Embryonic facial prominence (tissue), 1 donor: ENCODE measurements around the gene ITPKB.
"Not testable (repeated sequence)": the region's sequence is repeated elsewhere in the genome, so short reads cannot be mapped to it uniquely, and the experiment has no call there.

Experiments
- DNase-seq: peaks from one replicate; pipeline ENCODE4 v3.0.0-alpha.2; 2016; ENCODE audit errors: extremely low spot score

The ITPKB gene

DNA sequence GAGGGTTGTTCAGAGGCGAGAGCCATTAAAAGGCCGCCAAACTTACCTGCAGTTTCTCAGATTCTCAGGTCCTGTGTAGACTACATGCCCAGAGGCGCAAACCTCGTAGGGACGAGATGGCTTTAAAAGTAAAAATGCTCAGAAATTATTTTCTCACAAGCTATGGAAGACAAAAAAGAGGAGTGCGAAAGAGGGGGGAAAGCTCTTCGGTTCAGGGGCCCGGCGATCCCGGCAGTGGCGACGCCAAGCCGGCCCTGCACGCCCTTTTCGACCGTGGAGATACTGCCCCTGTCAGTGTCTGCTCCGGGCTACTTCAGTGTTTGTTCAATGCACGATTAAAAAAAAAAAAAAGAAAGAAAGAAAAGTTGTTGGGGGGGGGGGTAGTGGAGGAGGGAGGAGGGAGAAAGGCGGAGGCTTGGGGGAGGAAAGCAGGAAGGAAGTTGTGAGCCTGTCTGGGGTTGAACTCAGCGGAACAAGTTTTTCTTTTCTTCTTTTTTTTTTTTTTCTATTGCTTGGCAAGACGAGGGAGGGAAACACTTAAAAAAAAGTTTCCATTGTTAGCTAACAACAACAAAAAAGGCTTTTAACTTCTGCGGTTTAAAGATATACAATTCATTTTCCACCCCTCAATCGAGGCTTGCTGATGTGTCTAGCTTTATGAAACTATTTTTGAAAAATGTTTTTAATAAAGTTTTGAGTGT is at the start of gene ITPKB:
Gene ITPKB (minus strand): TSS at position 288 of the 701 bp plus-strand sequence. CDS start 1,824 bp downstream, outside the sequence.
- peak; percentile 76 for DNase-seq

DNA sequence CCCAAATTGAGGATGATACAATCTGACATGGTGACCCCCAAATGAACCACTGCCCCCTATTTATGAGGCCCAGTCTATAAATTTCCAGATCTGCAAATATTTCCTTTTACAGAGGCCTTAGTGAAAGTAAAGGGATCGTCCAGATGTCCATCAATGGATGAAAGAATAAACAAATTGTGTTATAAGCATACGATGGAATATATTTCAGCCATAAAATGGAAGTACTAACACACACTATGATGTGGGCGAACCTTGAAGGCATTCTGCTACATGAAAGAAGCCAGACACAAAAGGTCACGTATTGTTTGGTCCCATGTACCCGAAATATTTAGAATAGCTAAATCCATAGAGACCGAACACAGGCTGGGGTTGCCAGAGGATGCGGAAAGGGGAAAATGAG is 48.6 kb upstream of the ITPKB start:
- DNase-seq = no peak

DNA sequence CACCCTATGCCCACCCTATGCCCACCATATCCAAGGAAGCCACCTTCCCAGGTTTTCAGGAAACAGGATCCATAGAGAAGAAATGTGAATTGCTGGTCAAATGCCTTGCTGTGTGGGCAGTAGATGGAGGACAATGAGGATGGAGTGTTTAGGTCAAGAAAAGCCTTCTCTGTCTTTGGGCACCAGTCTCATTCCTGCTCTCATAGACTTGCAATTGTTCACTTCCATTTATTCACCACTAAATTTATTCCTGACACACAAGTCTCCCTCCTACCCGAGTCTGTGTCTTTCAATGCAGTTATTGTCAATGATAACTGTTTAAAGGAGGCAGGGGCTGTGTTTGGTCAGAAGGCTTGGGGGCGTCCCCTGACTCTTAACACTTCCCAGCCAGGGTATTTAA is 48.0 kb upstream of the ITPKB start:
- DNase-seq = no peak

DNA sequence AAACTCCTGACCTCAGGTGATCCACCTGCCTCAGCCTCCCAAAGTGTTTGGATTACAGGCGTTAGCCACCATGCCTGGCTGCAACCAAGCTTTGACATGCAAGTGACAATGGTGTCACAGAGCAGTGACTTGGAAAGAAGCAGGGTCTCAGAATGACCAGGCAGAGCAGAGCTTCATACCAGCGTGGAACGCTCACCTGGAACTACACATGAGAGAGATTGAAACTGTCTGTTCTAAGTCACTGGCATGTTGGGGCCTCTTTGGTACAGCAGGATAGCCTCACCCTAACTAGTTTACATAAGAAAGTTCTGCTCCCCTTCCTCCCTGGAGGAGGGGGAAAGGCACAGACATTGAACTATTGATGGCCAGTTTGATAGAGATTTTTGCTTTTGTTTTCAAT is 47.5 kb upstream of the ITPKB start:
- no peak for DNase-seq

DNA sequence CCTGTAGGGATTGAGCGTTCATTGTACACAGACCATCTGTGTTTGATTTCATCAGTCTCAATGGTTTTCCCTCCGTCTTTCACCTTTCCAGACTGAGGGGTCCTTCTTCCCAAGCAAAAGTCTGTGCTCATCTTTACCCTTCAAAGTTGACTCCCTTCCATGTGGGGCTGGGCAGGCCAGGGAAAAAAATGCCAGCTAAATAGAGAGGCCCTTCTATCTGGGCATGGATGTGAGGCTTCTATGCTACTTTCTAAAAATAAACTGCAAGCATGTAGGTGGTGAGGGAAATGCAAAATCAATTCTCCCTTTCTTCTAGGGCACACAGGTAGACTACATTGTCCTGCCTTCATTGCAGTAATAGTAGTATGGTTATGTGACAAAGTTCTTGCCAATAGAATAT is 46.7 kb upstream of the ITPKB start:
- DNase-seq = no peak

DNA sequence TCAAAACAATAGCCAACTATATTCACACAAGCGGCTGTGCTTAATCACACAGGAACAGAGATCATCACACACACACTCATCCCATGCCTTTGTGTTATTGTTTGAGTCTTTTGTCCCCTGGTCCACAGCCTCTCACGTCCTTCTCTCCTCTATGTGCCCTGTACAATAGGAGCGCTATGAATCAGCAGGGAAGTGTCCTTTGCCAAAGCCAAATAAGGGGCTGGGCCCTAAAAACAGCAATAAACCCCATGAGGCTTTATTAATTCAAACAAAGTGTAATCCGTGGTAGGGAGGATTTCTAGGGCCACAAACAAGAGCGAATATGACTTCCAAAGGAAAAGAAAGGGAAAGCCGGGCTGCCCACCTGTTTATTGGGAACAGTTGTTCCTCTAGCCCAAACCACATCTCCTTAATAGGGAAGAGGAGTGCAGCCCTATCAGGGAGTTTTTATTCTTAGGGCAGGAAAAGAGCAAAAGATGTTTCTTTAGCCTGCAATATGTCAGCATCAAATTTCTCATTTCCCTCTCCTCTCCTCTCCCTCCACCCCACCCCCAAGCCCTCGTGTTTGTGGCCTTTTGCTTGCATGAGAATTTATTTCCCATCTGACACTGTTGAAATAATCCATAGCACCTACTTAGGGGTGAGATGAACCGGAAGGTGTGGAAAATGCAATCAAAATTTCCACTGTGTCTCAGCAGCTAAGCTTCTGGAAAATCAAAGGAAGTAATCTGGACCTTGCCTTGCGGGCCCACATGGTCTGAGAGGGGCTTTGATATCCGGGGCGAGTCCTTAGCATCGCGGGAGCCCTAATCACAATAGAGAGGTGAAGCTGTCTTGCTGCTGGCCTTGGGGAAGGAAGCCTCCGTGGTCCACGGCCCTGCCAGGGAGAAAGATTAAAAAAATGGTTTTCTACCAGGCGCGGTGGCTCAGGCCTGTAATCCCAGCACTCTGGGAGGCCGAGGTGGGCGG is 45.3 kb upstream of the ITPKB start:
- no peak for DNase-seq

DNA sequence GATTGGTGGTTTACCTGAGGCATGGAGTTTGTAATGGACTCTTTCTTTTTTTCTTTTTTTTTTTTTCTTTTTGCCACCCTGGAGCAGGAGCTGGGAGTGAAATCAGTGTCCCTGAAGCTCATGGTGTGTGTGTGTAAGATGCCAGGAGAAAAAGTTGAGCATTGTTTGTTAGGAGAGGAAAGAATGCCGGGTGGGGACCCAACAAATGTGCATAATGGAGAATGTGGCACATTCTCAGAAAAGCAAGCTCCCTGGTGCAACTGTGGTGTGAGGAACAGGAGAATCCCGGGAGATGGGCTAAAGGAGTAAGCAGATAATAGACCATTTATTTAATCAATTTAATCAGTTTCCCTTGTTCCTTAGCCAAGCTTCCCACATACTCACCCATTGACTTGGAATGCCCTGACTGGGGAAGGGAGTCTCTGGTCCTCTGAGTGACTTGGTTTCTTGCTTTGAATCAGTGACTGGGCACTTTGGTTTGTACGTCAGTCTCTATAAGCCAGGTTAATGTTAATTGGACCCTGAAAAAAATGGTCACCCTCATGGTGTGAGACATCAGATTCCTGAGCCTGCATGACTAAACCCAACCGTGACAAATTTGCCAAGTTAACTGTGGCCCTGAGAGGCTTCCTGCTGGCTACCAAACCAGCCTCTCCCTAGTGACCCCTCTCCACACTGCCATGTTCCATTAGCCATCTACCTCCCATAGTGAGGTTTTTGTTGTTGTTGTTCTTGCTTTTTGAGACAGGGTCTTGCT is 43.9 kb upstream of the ITPKB start:
- DNase-seq = no peak

DNA sequence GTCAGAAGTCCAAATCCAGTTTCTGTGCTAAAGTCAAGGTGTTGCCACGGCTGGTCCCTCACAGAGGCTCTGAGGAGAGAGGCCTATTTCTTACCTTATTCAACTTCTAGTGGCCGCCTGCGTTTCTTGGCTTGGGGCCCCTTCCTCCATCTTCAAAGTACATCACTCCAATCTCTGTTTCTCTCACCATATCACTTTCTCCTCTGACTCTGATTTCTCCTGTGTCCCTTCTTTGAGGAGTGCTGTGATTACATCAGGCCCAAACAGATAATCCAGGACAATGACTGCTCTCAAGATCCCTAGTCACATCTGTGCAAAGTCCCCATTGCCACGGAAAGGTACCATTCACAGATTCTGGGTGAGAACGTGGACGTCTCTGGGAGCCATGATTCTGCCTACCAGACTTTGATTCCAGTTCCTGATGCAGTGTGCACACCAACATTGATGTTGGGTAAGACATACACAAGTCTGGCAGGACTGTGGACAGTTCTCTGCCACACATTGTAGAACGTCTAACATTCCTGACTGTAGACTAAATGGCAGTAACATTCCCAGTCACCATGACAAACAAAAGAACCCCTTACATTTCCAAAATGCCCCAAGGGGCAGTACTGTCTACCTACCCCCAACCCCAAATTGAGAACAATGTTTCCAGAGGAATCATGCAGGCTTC is 43.0 kb upstream of the ITPKB start:
- DNase-seq = no peak

DNA sequence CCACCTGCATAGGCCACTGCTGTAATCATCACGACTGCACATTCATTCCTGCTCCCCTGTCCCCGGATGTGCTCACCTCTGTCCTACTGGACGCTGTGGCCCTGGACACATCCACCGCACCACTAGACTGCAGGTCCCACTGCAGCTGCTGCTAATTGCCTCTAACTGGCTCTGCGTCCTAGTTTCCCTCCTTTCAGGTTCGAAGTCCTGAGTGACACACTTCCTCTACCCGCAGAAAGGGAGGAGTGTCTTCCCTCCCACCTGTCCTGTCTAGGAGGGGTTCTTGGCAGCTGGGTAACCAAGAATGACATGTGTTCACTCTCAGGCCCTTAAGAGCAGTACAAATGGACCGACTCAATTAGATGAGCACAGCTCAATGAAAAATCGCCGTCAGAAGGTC is 40.5 kb upstream of the ITPKB start:
- DNase-seq = no peak

DNA sequence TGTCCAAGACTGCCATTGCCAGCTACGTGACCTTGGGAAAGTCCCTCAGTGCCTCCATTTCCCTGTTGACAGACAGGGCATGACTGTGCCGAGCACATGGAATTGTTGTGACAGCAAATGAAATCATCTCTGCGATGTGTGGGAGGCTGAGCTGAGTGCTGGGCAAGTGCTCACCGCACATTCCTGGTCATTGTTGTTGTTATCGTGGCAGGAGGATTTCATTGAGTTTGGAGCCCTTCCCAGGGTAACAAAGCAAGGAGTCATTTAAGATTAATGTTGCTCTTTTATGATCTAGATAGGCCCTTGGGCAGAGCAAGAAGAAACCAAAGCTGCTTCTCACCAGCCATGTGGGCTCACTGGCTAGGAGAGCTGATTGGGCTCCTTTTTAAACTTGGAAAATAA is 39.6 kb upstream of the ITPKB start:
- no peak for DNase-seq

DNA sequence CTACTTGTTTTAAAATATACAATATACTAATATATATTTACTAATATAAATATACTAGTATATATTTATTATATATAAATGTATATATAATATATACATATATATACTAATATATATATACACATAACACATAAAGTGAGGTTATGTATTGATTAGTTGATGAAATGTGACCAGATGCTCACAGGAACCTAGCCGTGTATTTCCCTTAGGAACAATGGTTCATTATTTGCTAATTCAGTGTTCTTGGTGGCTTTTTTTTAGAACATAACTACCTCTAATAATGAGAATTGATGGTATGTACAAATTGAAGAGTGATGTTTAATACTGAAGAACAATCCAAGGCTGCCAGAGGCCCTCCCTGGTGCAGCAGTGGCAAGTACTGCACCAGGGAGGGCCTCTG is 37.9 kb upstream of the ITPKB start:
- no peak for DNase-seq

DNA sequence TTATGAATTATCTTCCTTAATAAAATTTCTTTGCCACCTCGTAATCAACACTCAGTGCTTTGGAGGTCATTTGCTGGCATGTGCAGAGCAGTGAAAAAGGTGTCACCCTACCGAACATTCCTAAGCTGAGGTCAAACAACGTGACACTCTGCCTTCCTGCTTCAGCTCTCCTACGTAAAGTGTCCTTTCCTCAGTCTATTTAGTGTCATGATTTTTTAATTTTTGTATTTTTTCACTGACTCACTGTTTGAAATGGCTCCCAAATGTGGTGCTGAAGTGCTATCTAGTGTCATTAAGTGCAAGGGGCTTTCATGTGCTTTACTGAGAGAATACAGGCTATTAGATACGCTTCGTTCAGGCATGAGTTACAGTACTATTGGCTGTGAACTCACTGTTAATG is 37.0 kb upstream of the ITPKB start:
- no peak for DNase-seq

DNA sequence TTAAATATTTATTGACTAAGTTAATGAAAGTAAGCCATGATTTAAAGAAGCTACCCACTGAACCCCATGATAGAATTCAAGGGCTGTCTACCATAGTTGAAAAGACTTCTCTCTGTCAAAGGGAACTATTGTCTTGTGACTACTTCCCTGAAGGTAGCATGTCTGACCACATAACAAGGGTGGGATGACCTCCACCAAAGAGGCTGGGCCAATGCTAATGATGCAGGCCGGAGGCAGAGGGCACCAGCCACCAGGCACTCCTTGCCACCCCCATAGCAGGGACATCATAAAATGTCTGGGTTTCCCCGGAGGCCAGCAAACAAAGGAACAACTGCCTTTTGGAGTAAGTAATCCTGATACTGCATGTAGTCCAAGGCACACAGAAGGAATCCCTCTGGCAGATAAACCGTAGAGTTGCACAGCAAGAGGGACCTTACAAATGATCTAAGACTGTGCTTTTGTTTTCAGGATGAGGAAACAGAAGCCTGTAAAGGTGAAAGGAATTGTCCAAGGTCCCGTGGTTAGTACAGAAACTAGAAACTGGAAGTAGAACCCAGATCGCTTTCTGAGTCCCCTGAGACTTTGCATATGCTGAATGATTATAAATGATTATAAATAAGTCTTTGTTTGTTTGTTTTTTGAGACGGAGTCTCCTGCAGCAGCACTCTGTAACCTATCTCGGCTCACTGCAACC is 33.5 kb upstream of the ITPKB start:
- no peak for DNase-seq

DNA sequence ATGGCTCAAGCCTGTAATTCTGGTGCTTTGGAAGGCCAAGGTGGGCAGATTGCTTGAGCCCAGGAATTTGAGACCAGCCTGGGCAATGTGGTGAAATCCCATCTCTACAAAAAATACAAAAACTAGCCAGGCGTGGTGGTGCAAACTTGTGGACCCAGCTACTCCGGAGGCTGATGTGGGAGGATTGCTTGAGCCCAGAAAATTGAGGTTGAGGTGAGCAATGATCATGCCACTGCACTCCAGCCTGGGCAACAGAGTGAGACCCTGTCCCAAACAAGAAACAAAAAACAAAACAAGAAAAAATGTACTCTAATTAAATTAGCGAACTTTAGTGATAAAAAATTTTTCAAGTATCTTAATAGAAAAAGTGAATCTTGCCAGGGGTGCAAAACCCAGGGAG is 28.1 kb upstream of the ITPKB start:
- DNase-seq = not testable (repeated sequence)

DNA sequence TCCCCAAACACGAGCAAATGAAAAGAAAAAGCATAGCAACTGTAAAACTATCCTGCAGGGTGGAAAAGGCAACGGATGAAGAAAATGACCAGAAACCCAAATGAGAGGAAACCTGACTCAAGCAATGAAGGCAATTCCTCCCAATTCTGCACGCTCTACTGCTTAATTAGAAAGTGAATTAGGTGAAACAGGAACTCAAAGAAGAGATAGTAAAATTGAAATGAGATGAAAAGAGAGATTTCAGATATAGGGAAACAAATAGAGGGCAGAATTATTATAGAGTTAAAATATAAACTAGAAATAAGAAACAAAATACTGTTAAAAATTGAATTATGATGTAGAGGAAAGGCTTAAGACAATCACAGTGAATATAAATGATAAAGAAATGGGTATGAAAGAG is 27.5 kb upstream of the ITPKB start:
- no peak for DNase-seq

DNA sequence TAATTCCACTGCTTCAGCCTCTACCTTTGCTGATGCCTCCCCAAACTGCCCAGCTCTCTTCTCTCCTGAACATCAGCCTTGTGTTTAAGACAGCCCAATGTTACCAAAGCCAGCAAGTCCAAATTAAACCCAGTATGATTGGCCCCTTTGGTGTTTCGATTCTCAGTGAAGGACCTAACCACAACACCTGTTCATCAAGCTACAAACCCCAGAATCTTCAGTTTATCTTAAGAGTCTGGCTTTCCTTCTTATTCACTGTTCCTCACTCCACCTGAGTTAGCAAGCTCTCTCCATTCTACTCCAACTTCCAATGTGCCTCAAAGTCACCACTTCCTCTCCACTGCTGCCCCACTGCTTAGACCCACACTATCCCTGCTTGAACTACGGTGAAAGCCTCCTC is 25.5 kb upstream of the ITPKB start:
- no peak for DNase-seq

DNA sequence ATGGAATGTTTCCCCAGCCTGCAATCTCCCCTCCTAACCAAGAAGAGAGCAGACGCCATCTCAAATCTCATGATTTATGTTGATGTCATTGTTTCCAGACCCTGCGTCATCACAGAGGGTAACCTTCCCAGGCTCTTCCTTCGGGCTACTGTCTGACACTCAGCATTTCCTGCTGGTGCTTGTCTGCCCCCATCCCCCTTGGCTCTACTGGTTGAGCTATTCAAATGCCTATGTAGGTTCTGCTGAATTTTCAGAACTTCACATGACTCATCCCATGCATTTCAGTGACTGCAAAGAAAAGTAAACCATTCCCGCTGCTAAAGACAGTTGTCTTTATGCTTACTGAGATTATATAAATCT is 24.8 kb upstream of the ITPKB start:
- no peak for DNase-seq

DNA sequence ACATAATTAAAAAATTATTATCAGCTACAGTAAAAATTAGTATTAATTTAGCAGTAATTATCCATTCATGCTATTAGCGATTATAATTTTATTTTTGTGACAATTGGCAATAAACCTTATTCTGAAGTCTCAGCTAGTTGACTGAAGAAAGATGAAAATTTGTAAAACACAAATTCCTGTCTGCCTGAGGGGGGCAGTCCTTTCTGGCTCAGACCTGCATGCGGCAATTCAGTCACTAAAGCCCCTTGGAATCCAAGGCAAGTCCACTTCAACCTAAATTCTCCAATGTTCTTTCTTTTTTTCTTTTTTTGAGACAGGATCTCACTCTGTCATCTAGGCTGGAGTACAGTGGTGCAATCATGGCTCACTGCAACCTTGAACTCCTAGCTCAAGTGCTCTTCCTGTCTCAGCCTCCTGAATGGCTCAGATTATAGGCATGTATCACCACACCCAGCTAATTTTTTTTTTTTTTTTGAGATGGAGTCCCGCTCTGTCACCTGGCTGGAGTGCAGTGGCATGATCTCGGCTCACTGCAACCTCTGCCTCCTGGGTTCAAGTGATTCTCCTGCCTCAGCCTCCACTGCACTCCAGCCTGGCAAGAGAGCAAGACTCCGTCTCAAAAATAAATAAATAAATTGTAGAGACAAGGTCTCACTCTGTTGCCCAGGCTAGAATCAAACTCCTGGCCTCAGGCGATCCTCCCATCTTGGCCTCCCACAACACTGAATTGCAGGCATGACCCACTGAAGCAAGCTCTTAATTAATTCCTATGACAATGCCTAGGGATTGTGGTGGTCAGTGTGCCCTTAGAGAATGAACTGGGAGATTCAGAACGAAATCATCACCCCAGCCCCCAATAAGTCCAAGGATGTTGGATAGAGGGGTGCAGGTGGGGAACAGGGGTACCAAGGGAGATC is 24.2 kb upstream of the ITPKB start:
- no peak for DNase-seq

DNA sequence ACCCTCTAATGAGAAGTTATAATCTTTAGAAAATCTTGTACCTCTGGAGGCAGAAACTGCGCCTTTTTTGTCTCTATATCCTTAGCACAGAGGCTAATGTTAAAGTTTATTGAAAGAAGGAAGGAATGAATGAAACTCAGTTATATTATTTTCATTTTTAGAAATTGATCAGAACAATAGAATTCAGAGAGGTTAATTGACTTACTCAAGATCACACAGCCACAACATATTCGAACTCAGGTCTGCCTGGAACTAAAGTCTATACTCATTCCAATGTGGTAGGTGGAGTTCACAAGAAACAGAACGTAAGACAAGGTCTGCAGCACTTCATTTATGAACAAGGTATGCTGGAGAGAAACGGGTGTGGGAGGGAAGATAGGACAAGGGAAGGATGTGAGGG is 23.0 kb upstream of the ITPKB start:
- no peak for DNase-seq

DNA sequence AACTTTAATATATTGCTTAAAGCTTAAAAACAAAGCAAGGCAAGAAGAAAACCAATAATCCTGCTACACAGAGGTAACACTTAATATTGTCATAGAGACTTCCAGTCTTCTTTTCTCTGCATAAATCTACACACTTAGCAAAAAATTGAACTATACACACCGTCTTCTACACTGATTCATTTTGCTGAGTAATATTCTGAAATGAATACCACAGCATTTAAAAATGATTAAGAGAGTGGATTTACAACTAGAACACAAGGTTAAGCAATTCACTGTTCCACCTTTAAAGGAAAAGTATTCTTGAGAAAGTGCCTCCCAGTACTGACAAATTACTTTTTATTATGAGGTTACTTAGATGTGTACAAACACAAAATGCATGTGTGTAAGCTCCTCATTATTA is 22.2 kb upstream of the ITPKB start:
- DNase-seq = no peak
